Rectal smooth muscle tissue (tissue), 1 donor: ENCODE measurements around the gene RNPEPL1.

Experiments
- H3K27ac ChIP-seq: one replicate; pipeline ENCODE4 v1.7.0; 2013; ENCODE audit warnings: low read depth, low read length, inconsistent platforms
- H3K27me3 ChIP-seq: one replicate; pipeline ENCODE4 v1.7.0; 2013; ENCODE audit warnings: low read length; ENCODE audit not compliant: control insufficient read depth, insufficient read depth
- H3K36me3 ChIP-seq: one replicate; pipeline ENCODE4 v1.7.0; 2013; ENCODE audit warnings: low read length; ENCODE audit not compliant: control insufficient read depth, insufficient read depth
- H3K4me1 ChIP-seq: one replicate; pipeline ENCODE4 v1.7.0; 2013; ENCODE audit warnings: low read length; ENCODE audit not compliant: control insufficient read depth, insufficient read depth
- H3K4me3 ChIP-seq: one replicate; pipeline ENCODE4 v1.7.0; 2013; ENCODE audit warnings: low read length
- H3K9ac ChIP-seq: one replicate; pipeline ENCODE4 v1.7.0; 2013; ENCODE audit warnings: low read length

The RNPEPL1 gene

GRCh38 chr2:240578488-240578887, 10.2 kb downstream of the RNPEPL1 start:
- Histone ChIP-seq H3K27me3 (no peaks in the 10 kb centered on the region), H3K36me3 (peaks cover 17% of the 10 kb centered on the region), H3K9ac (no peak overlapping the region), H3K4me1 (no peaks in the 10 kb centered on the region), H3K27ac (no peak overlapping the region), H3K4me3 (no peak overlapping the region)

- Histone ChIP-seq H3K27ac (no peak overlapping the region), H3K27me3 (no peaks in the 10 kb centered on the region), H3K4me1 (no peaks in the 10 kb centered on the region), H3K9ac (no peak overlapping the region), H3K36me3 (peaks cover 14% of the 10 kb centered on the region), H3K4me3 (no peak overlapping the region)
These were observed 10.9 kb downstream of the RNPEPL1 start for GRCh38 chr2:240579071-240579762.

- no peak overlapping the region for H3K27ac ChIP-seq
- no peaks in the 10 kb centered on the region for H3K27me3 ChIP-seq
- H3K4me3 ChIP-seq = no peak overlapping the region
- H3K9ac ChIP-seq = no peak overlapping the region
- H3K4me1 ChIP-seq = peaks cover 4% of the 10 kb centered on the region
- H3K36me3 ChIP-seq = peaks cover 7% of the 10 kb centered on the region
These were observed 11.7 kb downstream of the RNPEPL1 start for GRCh38 chr2:240579771-240580614.

GRCh38 chr2:240581811-240582210, 13.5 kb downstream of the RNPEPL1 start:
- Histone ChIP-seq H3K27me3 (no peaks in the 10 kb centered on the region), H3K36me3 (peaks cover 5% of the 10 kb centered on the region), H3K4me3 (no peak overlapping the region), H3K4me1 (peaks cover 9% of the 10 kb centered on the region), H3K27ac (no peak overlapping the region), H3K9ac (no peak overlapping the region)

GRCh38 chr2:240582781-240583180, 14.5 kb downstream of the RNPEPL1 start:
- Histone ChIP-seq H3K4me1 (peaks cover 14% of the 10 kb centered on the region), H3K4me3 (no peak overlapping the region), H3K36me3 (peaks cover 2% of the 10 kb centered on the region), H3K27ac (no peak overlapping the region), H3K9ac (no peak overlapping the region), H3K27me3 (no peaks in the 10 kb centered on the region)

- Histone ChIP-seq H3K4me1 (peaks cover 18% of the 10 kb centered on the region), H3K27me3 (no peaks in the 10 kb centered on the region), H3K4me3 (no peak overlapping the region), H3K9ac (no peak overlapping the region), H3K27ac (no peak overlapping the region), H3K36me3 (no peaks in the 10 kb centered on the region)
These were observed 15.5 kb downstream of the RNPEPL1 start for GRCh38 chr2:240583774-240584173.

GRCh38 chr2:240584486-240585031, 16.3 kb downstream of the RNPEPL1 start:
- Histone ChIP-seq H3K4me3 (no peak overlapping the region), H3K27ac (no peak overlapping the region), H3K36me3 (no peaks in the 10 kb centered on the region), H3K27me3 (no peaks in the 10 kb centered on the region), H3K4me1 (peaks cover 18% of the 10 kb centered on the region), H3K9ac (no peak overlapping the region)

- Histone ChIP-seq H3K27ac (no peak overlapping the region), H3K9ac (no peak overlapping the region), H3K27me3 (no peaks in the 10 kb centered on the region), H3K4me3 (peak overlapping the region; percentile 95), H3K36me3 (no peaks in the 10 kb centered on the region), H3K4me1 (peaks cover 18% of the 10 kb centered on the region)
These were observed 16.8 kb downstream of the RNPEPL1 start for GRCh38 chr2:240585101-240585500.

GRCh38 chr2:240585681-240586197, 17.5 kb downstream of the RNPEPL1 start:
- peaks cover 1% of the 10 kb centered on the region for H3K36me3 ChIP-seq
- H3K4me1 ChIP-seq = peaks cover 18% of the 10 kb centered on the region
- H3K27me3 ChIP-seq = no peaks in the 10 kb centered on the region
- peak overlapping the region; percentile 95 for H3K4me3 ChIP-seq
- H3K27ac ChIP-seq = peak overlapping the region; percentile 92
- H3K9ac ChIP-seq = peak overlapping the region; percentile 98

GRCh38 chr2:240586198-240586918, 18.1 kb downstream of the RNPEPL1 start, which contains the start of gene CAPN10:
TSS of gene CAPN10 (plus strand) at chr2:240586734. CDS start at chr2:240586912, 178 bp downstream.
- Histone ChIP-seq H3K27me3 (no peaks in the 10 kb centered on the region), H3K4me3 (peak within 1 kb of the TSS; percentile 95), H3K36me3 (peaks cover 5% of the 10 kb centered on the region), H3K4me1 (peaks cover 18% of the 10 kb centered on the region), H3K27ac (peak within 1 kb of the TSS; percentile 92), H3K9ac (peak within 1 kb of the TSS; percentile 98)

- no peaks in the 10 kb centered on the region for H3K27me3 ChIP-seq
- H3K4me3 ChIP-seq = peak overlapping the region; percentile 80
- H3K9ac ChIP-seq = peak overlapping the region; percentile 54
- peak overlapping the region; percentile 39 for H3K27ac ChIP-seq
- peaks cover 10% of the 10 kb centered on the region for H3K36me3 ChIP-seq
- H3K4me1 ChIP-seq = peaks cover 18% of the 10 kb centered on the region
These were observed 18.9 kb downstream of the RNPEPL1 start for GRCh38 chr2:240586919-240587800.
